Heart right ventricle (tissue), 16 donors: Measurements from ENCODE around the gene CACNA1C. TPM values are rescaled to one million over a fixed set of nuclear protein-coding genes. Genes with fewer than 3 reads are reported as not detected.

Source experiments
- ATAC-seq, 8 donors: fragments of 200-7000 bp; cut with Tn5 transposase; one replicate each; pipeline ENCODE4 v1.9.1; 2020; ENCODE audit warnings: mild to moderate bottlenecking in 8 of 8, moderate library complexity in 8 of 8, moderate number of reproducible peaks in 1 of 8
- DNase-seq, 2 donors: peaks; one replicate each; pipeline ENCODE4 v3.0.0-alpha.2; 2020
- H3K27ac ChIP-seq, 10 donors: fragments of 200-600 bp; sonication (generic) in 2 of 10; one replicate each; pipeline versions ENCODE4 v1.5.0 to v1.8.0; 2020 to 2022; ENCODE audit warnings: mild to moderate bottlenecking in 3 of 10
- H3K27me3 ChIP-seq, 7 donors: fragments of 200-600 bp; one replicate each; pipeline ENCODE4 v1.8.0; 2021 to 2022; ENCODE audit warnings: mild to moderate bottlenecking in 2 of 7
- H3K36me3 ChIP-seq, 9 donors: fragments of 200-600 bp; sonication (generic) in 1 of 9; one replicate each; pipeline versions ENCODE4 v1.5.0 to v1.8.0; 2020 to 2022; ENCODE audit warnings: mild to moderate bottlenecking in 2 of 9
- H3K4me1 ChIP-seq, 9 donors: fragments of 200-600 bp; sonication (generic) in 1 of 9; one replicate each; pipeline versions ENCODE4 v1.5.0 to v1.8.0; 2020 to 2022; ENCODE audit warnings: mild to moderate bottlenecking in 4 of 9
- H3K4me3 ChIP-seq, 10 donors: fragments of 200-600 bp; sonication (generic) in 2 of 10; one replicate each; pipeline versions ENCODE4 v1.5.0 to v1.8.0; 2020 to 2022; ENCODE audit warnings: mild to moderate bottlenecking in 7 of 10, moderate library complexity in 2 of 10
- H3K9me3 ChIP-seq, 11 donors: fragments of 200-600 bp in 10 of 11; sonication (generic) in 2 of 11; one replicate each; pipeline versions ENCODE4 v1.5.0 to v1.8.0; 2013 to 2022; ENCODE audit warnings: mild to moderate bottlenecking in 2 of 11, control low read depth in 1 of 11, moderate library complexity in 1 of 11
- CTCF ChIP-seq, 9 donors: fragments of 200-600 bp; sonication (generic) in 2 of 9; IDR thresholded peaks; one replicate each; pipeline versions ENCODE4 v1.5.0 to v1.8.0; 2021 to 2022; ENCODE audit warnings: antibody characterized with exemption in 9 of 9, mild to moderate bottlenecking in 5 of 9, moderate library complexity in 1 of 9
- WGBS, 2 donors: extraction: QIAGEN DNeasy Blood & Tissue Kit; methylation state at CpG; one replicate each; pipeline ENCODE4 v1.1.7; 2013; ENCODE audit warnings: inconsistent platforms in 1 of 2; 5-methylcytosine and 5-hydroxymethylcytosine counted together
- intact Hi-C, 10 donors: fragments of 100-400 bp; cut with DNase I; formaldehyde crosslinking; loops; one replicate each; pipeline versions ENCODE4 v1.11.1 to v1.14.2; 2022
- polyA plus RNA-seq, 2 donors: library from polyadenylated mRNA; stranded (reverse); fragments of 200-250 nt; gene quantifications; one replicate each; pipeline ENCODE4 v1.2.3, GENCODE V29; 2013
- total RNA-seq, 10 donors: library from RNA; stranded (reverse); fragmentation: NEBNext Ultra II Directional in 3 of 10; extraction: Animal tissue kit (Norgen Biotek cat#: 25700) in 3 of 10; gene quantifications; one replicate each; pipeline versions ENCODE4 v1.2.1 to v1.2.4, GENCODE V29; 2021 to 2023
- donor health status: Arrhythmogenic right ventricular cardiomyopathy.
- donor health status: ischemic (EF 13 %, LVEDD 7.1; RV severe dilation, severe dysfunction).
- donor health status: healthy with polysubstance abuse.
- donor health status: DM: no; HTN: yes; CAD: no.
- donor health status: DM: no; HTN: no; CAD: no.
- donor health status: ischemic (EF 25% LVEDD 6.9; RV normal size, moderate dysfunction).
- donor health status: ischemic (EF 25% LVEDD 5.7; RV mildly dilated, moderate dysfunction).
- donor health status: healthy.
- donor health status: DM: yes; HTN: yes; CAD: no.
- donor health status: Ischemic cardiomyopathy.
- donor health status: ischemic (EF 35%, LVEDD 5.7; RV mildly dilated, moderate dysfunction).
- donor health status: nonischemic (EF 11% LVEDD 7.7; RV severe dilation, severe dysfunction).
- donor health status: DM: yes; HTN: yes; CAD: no.
- donor health status: PGD.
- donor health status: ischemic (EF 29% LVEDD 5.4; RV normal size, mild dysfunction).
- donor health status: nonischemic (EF 23%, LVEDD 6.1; RV moderate dilation, normal function).

Gene CACNA1C
- total and polyA plus RNA-seq, 12 donors: 19.1 to 222 (median 183) TPM

GRCh38 chr12:2456122-2456812 lies 403.5 kb downstream of the CACNA1C start:
- WGBS, 2 donors: 88 to 90% methylated on average over 12 of the region's 12 CpGs
- DNase-seq: no peak
- no peak for ATAC-seq
- Histone ChIP-seq H3K36me3 (peaks cover 0 to 65% (median 0%) of the 10 kb centered on the region in 9 donors), H3K4me1 (peaks cover 3 to 64% (median 36%) of the 10 kb centered on the region in 9 donors), H3K27me3 (no peaks in the 10 kb centered on the region), H3K9me3 (no peaks in the 10 kb centered on the region), H3K4me3 (no peak overlapping the region), H3K27ac (peak overlapping the region in 9 of 10 donors; percentile 63 to 88 (median 78))
- intact Hi-C loops: loop anchor here in 3 of 10 donors (5.0 kb wide), 3 partner anchors 36 to 126 kb away; no protein-coding TSS in a partner anchor
- no peak for TF ChIP-seq CTCF (IDR thresholded peaks at IDR 0.05)

GRCh38 chr12:2456813-2457186 lies 404.0 kb downstream of the CACNA1C start:
- intact Hi-C loops: loop anchor here in 3 of 10 donors (5.0 kb wide), 3 partner anchors 36 to 126 kb away; no protein-coding TSS in a partner anchor
- DNase-seq (no peak), ATAC-seq (no peak)
- Histone ChIP-seq H3K36me3 (peaks cover 0 to 70% (median 0%) of the 10 kb centered on the region in 9 donors), H3K4me1 (peaks cover 3 to 62% (median 34%) of the 10 kb centered on the region in 9 donors), H3K4me3 (no peak overlapping the region), H3K9me3 (no peaks in the 10 kb centered on the region), H3K27me3 (no peaks in the 10 kb centered on the region), H3K27ac (peak overlapping the region in 9 of 10 donors; percentile 63 to 88 (median 78))
- TF ChIP-seq CTCF (IDR thresholded peaks at IDR 0.05): no peak
- WGBS, 2 donors: 83 to 95% methylated on average over 6 of the region's 6 CpGs

GRCh38 chr12:2457215-2457932 lies 404.6 kb downstream of the CACNA1C start:
- peak in 1 of 9 donors; percentile 23 for TF ChIP-seq CTCF (IDR thresholded peaks at IDR 0.05)
- Histone ChIP-seq H3K27ac (peak overlapping the region; percentile 49 to 88 (median 78)), H3K4me1 (peaks cover 3 to 57% (median 34%) of the 10 kb centered on the region in 9 donors), H3K4me3 (no peak overlapping the region), H3K9me3 (no peaks in the 10 kb centered on the region), H3K36me3 (peaks cover 0 to 74% (median 0%) of the 10 kb centered on the region in 9 donors), H3K27me3 (no peaks in the 10 kb centered on the region)
- DNase-seq (no peak), ATAC-seq (peak in 6 of 8 donors; percentile 5 to 37 (median 16))
- WGBS, 2 donors: 85 to 86% methylated on average over 23 of the region's 23 CpGs
- intact Hi-C loops: loop anchor here in 3 of 10 donors (5.0 kb wide), 3 partner anchors 35 to 125 kb away; no protein-coding TSS in a partner anchor

- Histone ChIP-seq H3K27ac (peak overlapping the region; percentile 49 to 88 (median 78)), H3K36me3 (peaks cover 0 to 69% (median 0%) of the 10 kb centered on the region in 9 donors), H3K27me3 (no peaks in the 10 kb centered on the region), H3K4me1 (peaks cover 3 to 51% (median 34%) of the 10 kb centered on the region in 9 donors), H3K4me3 (no peak overlapping the region), H3K9me3 (no peaks in the 10 kb centered on the region)
- 55 to 76% methylated on average over 4 of the region's 4 CpGs for WGBS, 2 donors
- TF ChIP-seq CTCF (IDR thresholded peaks at IDR 0.05): no peak
- ATAC-seq: peak; percentile 21 to 90 (median 74)
- peak in 1 of 2 donors; percentile 51 for DNase-seq
- intact Hi-C loops: loop anchor here in 3 of 10 donors (1.0 to 5.0 kb wide), 5 partner anchors 34 to 124 kb away; no protein-coding TSS in a partner anchor
Observed at GRCh38 chr12:2457933-2458414, 405.2 kb downstream of the CACNA1C start.
